Measurements from ENCODE around the gene THBS1.

- no peak for TF ChIP-seq POLR2A (IDR thresholded peaks at IDR 0.05)
- TF ChIP-seq CTCF (IDR thresholded peaks at IDR 0.05): no peak
Measured at GRCh38 chr15:39539466-39539865, 41.4 kb upstream of the THBS1 start.

All from suprapubic skin (tissue), 3 donors.